Right kidney (tissue), 1 donor: ENCODE data around the gene ABCG1.
A peak's percentile ranks its signal among the peaks of the same experiment; 100 is the strongest.

Experiments
- DNase-seq: peaks from one replicate; pipeline ENCODE4 v3.0.0-alpha.2; 2016

ABCG1 gene

DNA sequence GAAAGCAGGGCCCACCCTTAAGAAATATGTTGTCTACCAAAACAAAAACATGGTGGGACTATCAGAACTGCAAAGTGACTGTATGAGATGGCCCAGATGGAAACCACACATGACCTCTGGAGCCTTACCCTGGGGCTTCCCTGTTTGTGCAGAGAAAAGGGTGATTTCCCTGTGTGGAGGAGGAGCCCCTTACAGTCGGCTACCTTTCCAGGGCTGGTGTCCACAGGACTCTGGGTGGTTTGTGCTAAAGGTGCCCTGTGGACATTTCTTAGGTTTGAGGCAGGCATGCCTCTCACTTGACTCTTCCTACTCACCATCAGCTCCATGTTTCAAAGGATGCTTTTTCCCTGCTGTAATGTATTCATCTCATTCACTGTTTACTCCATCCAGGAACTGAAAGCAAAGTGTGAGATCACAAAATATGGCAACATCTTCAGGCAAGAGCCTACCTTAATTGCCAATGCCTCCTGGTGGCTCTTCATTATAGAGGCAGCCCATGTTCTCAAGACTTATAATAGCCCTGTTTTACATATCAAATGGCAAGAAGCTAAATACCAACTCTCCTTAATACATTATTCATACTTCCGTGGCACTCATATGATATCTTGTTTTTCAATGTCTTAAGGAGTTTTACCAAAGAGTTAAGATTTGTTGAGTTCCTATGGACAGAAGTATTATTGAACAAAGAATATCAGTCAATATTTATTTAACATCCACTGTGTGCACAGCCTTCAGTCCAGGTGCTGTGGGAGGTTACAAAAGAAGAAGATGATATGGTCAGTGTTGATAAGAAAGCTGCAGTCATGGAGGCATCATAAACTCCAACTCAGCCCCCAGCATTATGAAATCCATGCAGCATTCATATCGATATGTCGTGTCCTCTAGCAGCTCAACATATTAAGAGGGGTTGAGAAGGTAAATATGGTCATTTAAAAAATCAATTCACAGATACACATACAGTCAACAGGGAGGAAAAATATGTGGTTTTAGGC, 111.7 kb downstream of the ABCG1 start:
- no peak for DNase-seq

DNA sequence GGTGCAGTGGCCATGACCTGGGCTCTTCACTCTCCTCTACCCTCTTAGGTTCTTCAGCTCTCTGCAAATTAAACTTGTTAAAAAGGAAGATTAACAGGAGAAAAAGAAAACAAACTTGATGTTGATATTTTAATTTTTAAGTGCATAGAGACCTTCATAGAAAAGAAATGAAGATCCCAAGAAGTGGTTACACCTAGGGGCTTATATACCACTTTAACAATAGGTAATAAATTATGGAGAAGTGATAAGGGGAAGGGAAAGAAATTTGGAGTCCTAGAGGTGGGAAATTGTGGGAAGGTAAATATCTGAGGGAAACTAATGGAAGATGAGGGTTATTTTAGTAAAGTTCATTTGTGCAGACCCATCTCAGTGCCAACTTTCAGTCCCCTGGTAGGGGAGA, 112.7 kb downstream of the ABCG1 start:
- DNase-seq: no peak

DNA sequence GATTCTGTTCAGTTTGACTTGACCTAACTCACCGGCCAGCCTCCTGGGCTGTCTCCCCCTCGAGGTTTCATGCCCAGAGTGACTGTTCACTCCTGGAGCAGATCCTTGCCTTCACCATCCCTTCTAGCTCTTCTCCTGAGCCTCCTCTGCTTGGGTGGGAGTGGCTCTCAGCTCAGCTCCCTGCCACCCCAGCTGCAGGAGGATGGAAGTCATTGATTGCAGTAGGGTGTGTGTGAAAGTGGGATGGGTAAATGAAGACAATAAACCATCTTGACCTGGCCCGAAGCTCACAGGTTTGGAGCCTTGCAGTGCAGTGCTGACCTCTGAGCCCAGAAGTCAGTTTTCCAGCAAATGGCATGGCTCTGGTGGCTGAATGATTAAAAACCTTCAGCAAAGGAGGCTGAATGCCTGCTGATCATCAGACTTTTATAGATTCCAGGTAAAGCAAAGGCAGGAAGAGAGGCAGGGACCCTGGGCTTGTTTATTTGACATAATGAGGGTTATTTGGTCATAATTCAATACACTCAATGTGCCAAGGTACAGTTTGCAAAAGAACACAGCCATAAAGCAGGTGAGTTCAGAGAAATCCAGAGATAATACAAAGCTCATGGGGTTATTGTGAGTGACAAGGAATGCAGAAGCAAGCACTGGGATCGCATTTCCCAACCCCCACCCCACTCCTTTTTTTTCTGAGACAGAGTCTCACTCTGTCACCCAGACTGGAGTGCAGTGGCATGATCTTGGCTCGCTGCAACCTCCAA, 113.8 kb downstream of the ABCG1 start:
- no peak for DNase-seq

DNA sequence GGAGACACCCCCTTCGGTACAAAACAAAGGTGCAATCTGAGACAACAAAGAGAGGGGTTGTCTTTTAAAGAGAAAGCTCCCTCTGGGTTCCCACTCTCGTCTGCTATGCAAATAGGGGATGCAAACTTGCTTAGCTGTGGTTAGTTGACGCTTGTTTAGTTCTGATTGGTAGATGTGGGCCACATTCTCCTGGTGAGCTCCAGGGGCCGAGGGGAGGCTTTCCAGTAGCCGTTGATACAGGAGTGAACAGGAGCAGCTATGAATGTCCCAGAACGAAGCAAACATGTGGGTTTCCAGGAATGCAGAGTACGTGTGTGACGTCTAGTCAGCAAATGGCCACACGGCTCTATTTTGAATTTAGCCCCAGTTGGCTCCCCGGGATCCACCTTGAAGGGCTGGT, 117.1 kb downstream of the ABCG1 start:
- no peak for DNase-seq

GRCh38 chr21:42337276-42337675, 118.3 kb downstream of the ABCG1 start:
- no peak for DNase-seq

DNA sequence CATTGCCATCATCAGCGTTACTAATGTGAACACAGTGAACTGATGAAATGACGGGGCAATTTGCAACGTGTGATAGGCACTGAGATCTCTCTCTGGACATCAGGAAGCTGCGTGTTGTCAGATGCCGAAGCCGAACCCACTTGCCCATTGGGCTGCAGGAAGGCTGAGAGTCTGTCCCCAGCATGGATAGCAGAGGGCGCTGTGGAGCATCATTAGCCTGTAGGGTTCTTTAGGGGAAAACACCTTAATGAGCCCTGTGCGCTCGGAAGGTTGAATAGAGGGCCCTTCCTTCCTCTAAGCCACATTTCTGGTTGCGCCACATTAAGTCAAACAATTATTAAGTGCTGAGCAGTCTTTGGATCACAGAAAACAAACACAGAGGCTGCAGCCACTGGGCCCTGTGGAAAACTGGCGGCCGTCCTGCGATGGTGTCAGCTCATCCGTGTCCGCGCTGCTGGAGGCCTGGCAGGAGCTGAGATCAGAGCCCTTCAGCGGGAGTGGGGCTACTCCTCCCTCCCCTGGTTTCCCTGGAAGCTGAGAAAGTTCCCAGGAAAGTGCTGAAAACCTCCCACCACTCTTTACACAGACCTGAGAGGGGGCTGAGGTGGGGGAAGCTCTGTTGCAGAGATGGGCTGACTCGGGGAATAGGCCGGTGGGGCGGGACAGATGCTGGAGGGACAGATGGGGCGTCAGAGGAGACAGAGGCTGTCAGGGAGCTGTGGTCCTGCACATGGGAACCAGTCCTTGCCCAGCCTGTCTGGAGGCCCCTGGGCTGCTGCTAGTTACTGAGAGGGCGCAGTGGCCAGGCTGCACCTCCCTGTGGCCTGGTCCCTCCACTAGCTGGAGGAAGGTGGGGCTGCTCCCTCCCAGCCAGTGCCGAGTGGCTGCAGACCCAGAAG, 119.1 kb downstream of the ABCG1 start:
- DNase-seq: peak; percentile 79

GRCh38 chr21:42338729-42339715, 120.1 kb downstream of the ABCG1 start:
- DNase-seq: no peak

DNA sequence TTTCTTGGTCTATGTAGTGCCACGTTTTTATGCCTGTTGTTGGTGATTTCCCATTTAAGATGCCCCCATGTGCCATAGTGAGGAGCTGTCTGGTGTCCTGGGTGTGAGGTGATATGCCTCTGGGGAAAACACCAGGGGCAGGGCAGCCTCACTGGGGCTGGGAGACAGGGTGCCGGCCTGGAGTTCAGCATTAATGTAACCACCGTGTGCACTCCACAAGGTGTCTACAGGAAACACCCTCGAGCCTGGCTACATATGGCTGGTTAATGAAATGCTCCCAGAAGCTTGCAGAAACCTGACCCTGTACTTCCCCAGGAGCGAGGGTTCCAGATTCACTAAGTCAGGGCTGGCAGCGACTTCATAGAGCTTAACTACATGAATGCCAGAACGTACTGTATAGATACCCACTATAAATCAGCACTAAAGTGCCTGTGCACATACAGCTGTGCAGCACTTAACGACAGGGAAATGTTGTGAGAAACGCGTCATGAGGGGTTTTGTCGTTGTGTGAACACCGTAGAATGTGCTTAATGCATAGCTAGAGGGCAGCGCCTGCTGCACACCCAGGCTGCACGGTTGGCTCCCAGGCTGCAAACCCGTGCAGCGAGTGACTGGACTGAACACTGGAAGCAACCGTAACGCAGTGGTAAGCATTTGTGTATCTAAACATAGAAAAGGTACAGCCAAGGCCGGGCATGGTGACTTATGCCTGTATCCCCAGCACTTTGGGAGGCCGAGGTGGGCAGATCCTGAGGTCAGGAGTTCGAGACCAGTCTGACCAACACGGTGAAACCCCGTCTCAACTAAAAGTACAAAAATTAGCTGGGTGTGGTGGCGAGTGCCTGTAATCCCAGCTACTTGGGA, 121.5 kb downstream of the ABCG1 start:
- DNase-seq: no peak

DNA sequence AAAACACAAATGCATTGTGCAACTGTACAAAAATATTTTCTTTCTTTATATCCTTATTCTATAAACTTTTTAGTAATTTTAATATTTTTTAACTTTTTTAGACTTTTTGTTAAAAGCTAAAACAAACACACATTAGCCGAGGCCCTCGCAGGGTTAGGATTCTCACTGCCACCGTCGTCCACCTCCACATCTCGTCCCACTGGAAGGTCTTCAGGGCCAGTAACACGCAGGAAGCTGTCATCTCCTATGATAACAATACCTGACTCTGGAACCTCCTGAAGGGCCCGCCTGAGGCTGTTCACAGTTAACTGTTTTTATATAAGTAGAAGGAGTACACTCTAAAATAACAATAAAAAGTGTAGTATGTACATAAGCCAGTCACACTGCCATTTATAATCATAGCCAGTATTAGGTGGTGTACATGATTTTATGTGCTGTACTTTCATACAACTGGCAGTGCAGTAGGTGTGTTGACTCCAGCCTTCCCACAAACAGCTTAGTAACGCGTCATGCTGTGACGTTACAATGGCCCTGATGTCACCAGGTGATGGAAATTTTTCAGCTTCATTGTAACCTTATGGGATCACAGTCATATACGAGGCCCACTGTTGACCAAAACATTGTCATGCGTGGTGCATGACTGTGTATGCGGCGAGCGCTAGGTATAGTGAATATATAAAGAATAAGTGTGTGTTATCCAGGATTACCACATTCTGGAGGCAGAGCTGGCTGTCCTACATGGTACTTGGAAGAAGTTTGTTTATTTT, 123.0 kb downstream of the ABCG1 start:
- no peak for DNase-seq

DNA sequence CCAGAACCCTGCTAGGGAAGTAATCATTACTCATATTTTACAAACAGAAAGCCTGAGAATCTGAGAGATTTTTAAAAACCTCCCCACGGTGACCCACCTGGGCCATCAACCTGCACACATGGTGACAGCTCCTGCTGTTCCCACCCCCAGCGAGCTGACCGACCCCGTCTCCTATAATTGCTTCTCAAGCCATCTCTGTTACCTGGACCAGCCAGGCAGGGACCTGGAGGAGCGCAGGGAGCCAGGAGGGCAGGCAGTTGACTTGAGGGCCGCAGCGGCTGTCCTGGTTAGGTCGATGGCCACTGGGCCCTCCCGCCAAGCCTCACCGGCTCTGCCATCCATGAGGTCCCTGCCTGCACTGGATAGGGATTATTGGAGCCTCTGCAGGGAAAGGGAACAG, 124.2 kb downstream of the ABCG1 start:
- DNase-seq: no peak

DNA sequence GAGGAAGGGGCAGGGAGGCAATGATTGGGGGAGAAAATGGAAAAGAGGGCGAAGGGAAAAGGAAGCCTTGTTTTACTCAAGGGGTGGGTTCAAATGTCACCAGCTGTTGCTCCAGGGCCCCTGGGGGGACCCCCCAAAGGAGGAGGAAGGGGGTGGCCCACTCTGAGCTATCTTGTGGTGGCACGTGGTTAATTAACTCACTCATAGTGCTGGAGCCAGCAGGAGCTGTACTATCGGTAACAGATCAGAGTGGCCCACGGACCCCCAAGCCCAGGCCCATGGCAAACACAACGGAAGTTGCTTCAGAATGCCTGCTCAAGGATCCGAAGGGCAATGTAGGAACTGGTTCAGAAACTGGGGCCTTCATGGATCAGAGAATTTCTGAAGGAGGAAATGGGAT, 124.6 kb downstream of the ABCG1 start:
- DNase-seq: no peak

DNA sequence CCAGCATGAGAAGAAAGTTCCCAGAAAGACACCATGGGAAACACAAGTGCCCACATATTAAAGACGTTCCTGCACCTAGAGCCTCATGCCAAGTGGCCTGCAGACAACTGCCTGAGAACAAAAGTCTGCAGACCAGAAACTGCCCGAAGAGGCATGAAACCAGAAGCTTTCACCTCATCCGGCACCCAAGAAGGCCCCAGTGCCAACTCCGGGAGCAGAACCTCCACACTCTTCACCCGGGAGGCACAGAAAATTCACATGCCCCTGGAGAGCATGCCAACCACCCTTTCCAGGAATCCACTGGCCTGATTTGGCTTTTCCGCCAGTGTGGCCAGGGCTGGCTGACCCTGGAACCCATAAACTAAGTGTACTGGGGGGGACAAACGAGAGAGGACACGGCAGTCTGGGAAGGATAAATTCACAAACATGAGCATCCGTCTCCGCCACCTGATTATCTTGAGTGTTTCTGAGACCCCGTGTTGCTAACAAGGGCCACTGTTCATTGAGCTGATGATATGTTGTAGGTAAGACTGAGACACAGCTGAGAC, 125.1 kb downstream of the ABCG1 start:
- DNase-seq: no peak

GRCh38 chr21:42344631-42345030, 125.7 kb downstream of the ABCG1 start:
- no peak for DNase-seq

DNA sequence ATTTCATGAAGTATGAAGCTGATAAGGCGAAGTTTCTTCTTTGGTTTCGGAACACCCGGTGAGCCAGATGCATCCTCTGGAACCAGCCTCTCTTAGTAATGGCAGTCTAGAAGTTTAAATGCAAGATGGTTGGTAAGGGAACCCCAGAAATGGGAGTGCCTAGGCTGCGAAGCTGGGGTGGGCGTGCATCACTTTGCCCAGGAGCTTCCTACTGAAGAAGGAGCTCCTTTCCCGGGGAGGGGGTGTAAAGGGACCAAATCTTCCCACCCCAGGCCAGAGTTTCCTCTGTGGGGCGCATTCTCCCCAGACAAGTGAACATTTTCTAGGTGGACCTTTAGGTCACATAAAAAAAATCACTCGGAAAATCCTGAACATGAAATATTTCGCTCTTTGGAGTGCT, 127.5 kb downstream of the ABCG1 start:
- no peak for DNase-seq
